Left renal cortex interstitium (tissue), 4 donors: Measurements from ENCODE around the gene WDR6. TPM values are rescaled to one million over a fixed set of nuclear protein-coding genes. Genes with fewer than 3 reads are reported as not detected.
A peak's percentile ranks its signal among the peaks of the same experiment; 100 is the strongest.

Source experiments
- DNase-seq, 4 donors: peaks; one replicate each; pipeline ENCODE4 v3.0.0-alpha.2; 2013; ENCODE audit warnings: low read depth in 4 of 4, low spot score in 2 of 4, missing footprints in 1 of 4
- polyA plus RNA-seq, 4 donors: library from polyadenylated mRNA; unstranded; fragments of 120-200 nt; gene quantifications; one replicate each; pipeline ENCODE4 v1.2.1, GENCODE V29; 2013; ENCODE audit not compliant: insufficient read length in 4 of 4

Gene WDR6, protein sequence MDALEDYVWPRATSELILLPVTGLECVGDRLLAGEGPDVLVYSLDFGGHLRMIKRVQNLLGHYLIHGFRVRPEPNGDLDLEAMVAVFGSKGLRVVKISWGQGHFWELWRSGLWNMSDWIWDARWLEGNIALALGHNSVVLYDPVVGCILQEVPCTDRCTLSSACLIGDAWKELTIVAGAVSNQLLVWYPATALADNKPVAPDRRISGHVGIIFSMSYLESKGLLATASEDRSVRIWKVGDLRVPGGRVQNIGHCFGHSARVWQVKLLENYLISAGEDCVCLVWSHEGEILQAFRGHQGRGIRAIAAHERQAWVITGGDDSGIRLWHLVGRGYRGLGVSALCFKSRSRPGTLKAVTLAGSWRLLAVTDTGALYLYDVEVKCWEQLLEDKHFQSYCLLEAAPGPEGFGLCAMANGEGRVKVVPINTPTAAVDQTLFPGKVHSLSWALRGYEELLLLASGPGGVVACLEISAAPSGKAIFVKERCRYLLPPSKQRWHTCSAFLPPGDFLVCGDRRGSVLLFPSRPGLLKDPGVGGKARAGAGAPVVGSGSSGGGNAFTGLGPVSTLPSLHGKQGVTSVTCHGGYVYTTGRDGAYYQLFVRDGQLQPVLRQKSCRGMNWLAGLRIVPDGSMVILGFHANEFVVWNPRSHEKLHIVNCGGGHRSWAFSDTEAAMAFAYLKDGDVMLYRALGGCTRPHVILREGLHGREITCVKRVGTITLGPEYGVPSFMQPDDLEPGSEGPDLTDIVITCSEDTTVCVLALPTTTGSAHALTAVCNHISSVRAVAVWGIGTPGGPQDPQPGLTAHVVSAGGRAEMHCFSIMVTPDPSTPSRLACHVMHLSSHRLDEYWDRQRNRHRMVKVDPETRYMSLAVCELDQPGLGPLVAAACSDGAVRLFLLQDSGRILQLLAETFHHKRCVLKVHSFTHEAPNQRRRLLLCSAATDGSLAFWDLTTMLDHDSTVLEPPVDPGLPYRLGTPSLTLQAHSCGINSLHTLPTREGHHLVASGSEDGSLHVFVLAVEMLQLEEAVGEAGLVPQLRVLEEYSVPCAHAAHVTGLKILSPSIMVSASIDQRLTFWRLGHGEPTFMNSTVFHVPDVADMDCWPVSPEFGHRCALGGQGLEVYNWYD
- polyA plus RNA-seq = 100 to 1,000 TPM; 155 to 242 (median 204) TPM

DNA sequence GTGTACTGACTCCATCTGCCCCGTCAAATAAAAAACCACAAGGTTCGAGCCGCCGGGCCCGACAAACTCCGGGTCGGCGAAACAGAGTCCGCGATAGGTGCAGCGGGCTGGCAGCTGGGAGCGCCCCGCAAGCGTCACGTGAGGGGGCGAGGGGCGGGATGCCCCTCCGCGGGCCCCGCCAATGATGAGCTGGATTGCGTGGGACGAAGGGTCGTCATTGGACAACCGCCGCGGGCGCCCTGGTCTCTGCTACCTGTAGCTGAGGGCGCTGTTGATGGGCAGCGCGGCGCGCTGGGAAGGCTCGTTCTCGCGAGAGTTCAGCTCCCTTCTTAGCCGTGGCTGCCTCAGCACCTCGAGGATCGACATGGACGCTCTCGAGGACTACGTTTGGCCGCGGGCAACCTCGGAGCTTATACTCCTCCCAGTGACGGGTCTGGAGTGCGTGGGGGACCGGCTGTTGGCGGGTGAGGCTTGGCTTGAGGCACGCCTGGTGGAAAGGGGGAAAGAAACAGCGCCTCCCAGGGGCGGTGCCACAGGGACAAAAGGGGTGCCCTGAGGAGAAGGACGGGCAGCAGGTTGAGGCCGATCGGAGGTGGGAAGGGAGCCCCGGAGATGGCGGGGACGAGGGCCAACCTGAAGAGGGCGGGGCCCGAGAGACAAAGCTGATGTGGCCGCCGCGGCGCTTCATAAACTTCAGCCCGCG, at the start of gene WDR6:
Gene WDR6, plus strand, starts transcription at position 324 of the 703 bp plus-strand sequence. Its CDS starts 41 bp downstream, at position 365.
- peak; percentile 87 to 95 (median 92) for DNase-seq

- DNase-seq = no peak
These were observed 46.3 kb upstream of the WDR6 start for GRCh38 chr3:48960841-48961413.

DNA sequence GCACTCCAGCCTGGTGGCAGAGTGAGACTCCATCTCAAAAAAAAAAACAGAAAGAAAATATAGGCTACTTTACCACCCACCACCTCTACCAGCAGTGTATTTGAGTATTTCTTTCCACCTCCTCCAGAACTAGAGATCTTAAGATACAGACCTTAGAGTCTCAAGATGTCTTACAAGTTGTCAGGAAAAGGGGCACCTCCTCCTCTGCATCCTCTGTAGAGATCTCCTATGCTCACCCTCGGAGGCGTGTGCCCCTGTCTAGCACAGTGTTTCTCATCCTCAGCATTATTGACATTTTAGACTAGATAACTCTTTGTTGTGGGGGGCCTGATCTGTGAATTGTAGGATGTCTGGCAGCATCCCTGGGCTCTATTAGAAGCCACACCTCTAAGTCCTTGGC, 44.9 kb upstream of the WDR6 start:
- DNase-seq = no peak

GRCh38 chr3:48962939-48963338, 44.3 kb upstream of the WDR6 start:
- no peak for DNase-seq

DNA sequence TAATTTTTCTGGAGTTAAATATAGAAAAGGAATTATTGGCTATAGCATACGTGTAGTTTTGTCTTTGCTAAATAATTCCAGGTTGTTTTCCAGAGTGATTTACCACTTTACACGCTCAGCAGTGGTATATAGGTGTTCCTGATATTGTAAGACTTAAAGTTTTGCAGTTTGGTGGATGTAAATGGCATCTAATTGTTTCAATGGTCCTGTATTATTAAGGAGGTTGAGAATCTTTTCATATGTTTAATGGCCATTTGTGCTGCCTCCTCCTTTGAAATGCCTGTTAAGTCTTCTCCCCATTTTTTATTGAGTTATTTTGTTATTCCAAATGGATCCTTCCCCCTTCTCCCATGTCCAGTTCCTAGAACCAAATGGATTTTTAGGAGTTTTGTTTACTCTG, 43.6 kb upstream of the WDR6 start:
- no peak for DNase-seq

DNA sequence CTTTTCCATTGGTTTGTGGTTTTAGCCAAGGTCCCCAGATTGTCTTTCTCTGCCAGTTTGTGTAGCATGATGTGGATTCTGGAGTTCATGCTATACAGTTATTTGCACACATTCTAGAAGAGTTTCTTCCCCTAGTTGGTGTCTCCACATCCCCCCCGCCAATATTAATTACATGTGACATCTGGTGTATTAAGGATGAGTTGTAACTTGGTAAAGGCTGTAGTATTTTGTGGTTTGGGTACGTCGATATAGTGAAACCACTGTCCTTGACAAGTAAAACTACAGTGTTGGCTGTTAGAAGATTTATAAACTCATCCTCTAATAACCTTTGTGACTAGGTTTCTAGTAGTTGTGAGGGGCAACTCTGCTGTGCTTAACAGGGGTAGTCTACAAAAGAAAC, 40.8 kb upstream of the WDR6 start:
- DNase-seq = no peak

- DNase-seq = no peak
These were observed 40.3 kb upstream of the WDR6 start for GRCh38 chr3:48966876-48967361.

- no peak for DNase-seq
These were observed 36.6 kb upstream of the WDR6 start for GRCh38 chr3:48970586-48970985.

DNA sequence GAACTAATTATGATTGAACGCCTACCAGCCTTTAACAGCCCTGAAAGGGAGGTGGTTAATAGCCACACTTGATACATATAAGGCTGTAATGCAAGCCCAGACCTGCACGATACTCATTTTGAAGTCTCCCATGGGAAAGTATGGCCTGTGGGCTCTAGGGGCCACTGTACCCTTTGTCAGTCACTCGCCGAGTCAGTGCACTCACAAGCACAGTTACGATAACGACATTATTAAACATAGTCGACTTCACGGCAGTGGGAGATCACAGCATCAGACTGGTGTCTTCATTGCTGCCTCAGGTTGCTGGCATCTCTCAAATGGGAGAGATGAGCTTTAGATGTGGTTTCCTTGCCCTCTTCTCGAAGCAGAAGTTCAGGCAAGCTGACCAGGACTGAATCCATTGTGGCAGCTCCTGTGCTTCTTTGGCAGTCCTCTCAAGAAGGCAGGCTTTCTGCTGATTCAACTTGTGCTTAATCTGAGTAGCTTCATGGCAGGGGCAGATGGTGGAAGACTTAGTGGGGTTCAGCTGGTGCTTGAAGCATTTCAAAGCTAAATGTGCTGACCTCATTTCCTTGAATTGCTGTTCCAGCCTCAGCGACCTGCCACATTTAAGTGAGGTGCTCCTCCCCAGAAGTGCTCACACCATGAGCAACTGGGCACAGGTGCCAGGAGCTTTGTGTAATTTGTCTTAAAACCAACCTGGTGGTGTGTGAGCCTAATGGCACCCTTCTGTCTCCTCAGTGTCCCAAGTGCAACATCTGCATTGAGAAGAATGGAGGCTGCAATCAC, 32.9 kb upstream of the WDR6 start:
- DNase-seq = no peak

- DNase-seq = no peak
These were observed 27.7 kb upstream of the WDR6 start for GRCh38 chr3:48979451-48979850.

DNA sequence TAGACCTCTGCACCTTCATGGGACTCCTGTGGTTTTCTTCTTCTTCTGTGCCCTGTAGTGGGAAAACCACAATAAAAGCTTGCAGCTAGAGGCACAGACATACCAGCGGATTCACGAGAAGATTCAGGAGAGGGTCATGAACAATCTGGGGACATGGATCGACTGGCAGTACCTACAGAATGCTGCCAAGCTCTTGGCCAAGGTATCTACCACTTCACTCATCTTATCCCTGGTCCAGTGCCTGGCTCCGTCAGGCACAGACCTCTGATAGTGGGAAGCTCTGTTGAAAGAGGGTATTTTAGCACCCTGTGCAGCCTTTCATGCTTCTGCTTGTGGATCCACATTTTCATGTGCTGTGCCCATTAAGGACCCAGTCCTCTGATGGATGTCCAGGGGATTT, 26.9 kb upstream of the WDR6 start:
- DNase-seq = no peak

- DNase-seq = no peak
These were observed 25.2 kb upstream of the WDR6 start for GRCh38 chr3:48982016-48982415.

DNA sequence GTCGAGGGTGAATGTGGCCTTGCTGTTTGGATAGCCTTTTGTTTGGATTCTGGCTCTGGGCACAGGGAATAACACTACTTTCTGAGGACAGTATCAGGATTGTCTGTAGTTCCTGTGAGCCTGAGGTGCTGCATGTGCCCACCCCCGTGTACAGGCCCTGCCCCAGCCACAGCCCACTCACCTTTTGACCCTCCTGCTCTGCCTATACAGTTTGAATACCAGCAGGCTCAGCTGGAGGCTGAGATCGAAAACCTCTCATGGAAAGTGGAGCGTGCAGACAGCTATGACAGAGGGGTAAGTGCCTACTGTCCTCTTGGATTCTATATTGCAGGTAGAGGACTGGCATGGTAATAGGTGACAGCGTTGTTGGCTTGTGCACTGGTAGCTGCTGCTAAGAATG, 24.5 kb upstream of the WDR6 start:
- no peak for DNase-seq

- DNase-seq = no peak
These were observed 24.1 kb upstream of the WDR6 start for GRCh38 chr3:48983096-48983495.

GRCh38 chr3:48984663-48985062, 22.5 kb upstream of the WDR6 start:
- DNase-seq = no peak

- no peak for DNase-seq
These were observed 21.3 kb upstream of the WDR6 start for GRCh38 chr3:48985831-48986376.

DNA sequence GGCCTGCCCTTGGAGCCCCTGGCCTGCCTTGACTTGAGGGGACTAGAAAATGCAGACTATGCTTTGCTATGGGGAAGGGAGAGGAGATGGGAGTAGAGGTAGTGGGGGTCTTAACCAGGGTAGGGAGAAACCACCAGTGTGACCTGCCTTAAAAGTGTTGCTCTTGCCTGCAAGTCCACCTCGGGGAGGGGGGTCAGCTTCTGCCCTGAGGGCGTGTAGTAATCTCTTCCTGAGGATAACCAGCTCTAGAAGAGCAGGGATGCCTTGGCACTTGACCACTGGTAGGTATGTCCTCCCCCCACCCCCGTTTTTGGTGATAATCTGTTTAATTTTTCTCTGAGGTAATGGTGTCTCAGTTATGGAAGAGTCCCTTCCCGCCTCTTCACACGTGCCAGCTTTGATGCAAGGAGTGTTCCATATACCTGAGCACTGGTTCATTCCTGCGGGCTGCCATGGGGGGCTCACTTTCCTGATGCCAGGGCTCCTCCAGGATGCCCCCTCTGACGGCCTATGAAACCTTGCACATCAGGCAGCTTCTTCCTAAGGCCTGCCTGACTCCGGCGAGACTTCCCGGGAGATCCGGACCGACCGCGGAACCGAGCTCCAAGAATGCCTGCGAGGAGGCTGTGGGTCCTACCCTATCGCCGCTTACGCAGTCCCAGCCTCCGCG, 17.9 kb upstream of the WDR6 start:
- no peak for DNase-seq
